DND-41 (cell line): ENCODE measurements around the gene EPB41L3.

Experiments used
- EZH2 ChIP-seq: IDR thresholded peaks from 3 replicates; pipeline ENCODE4 v1.6.1; 2012; ENCODE audit warnings: borderline replicate concordance, low read depth, mild to moderate bottlenecking, moderate library complexity, low read length, inconsistent platforms; ENCODE audit not compliant: severe bottlenecking
- TF ChIP-seq, protein P1 (sequence below): IDR thresholded peaks from 2 replicates; pipeline ENCODE4 v1.5.1; 2012; ENCODE audit warnings: borderline replicate concordance, low read length, moderate library complexity, mild to moderate bottlenecking; ENCODE audit not compliant: poor library complexity, severe bottlenecking; ENCODE audit errors: extremely low read depth

DNA sequence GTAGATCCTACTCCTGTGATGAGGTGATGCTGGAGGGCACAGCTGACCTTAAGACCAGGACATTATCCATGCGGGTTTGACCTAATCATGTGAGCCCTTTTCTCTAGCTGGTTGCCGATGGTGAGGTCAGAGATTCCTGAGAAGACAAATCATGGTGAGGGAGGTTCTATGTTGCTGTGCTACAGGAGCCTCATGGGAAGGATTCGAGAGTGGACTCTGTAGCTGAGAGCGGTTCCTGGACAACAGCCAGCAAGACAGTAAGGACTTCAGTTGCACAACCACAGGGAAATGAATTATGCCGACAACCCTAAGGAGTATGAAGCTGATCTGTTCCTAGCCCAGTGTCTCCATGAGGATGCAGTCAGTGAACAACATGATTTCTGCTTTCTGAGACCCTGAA is 80.4 kb downstream of the EPB41L3 start:
- TF ChIP-seq, protein P1, sequence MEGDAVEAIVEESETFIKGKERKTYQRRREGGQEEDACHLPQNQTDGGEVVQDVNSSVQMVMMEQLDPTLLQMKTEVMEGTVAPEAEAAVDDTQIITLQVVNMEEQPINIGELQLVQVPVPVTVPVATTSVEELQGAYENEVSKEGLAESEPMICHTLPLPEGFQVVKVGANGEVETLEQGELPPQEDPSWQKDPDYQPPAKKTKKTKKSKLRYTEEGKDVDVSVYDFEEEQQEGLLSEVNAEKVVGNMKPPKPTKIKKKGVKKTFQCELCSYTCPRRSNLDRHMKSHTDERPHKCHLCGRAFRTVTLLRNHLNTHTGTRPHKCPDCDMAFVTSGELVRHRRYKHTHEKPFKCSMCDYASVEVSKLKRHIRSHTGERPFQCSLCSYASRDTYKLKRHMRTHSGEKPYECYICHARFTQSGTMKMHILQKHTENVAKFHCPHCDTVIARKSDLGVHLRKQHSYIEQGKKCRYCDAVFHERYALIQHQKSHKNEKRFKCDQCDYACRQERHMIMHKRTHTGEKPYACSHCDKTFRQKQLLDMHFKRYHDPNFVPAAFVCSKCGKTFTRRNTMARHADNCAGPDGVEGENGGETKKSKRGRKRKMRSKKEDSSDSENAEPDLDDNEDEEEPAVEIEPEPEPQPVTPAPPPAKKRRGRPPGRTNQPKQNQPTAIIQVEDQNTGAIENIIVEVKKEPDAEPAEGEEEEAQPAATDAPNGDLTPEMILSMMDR: no peak
- TF ChIP-seq EZH2: no peak
